ENCODE measurements around the gene LCTL. TPM values are rescaled to one million over a fixed set of nuclear protein-coding genes. Genes with fewer than 3 reads are reported as not detected.

The LCTL gene
- total RNA-seq, 3 donors from 2014 or later: not detected

Other genes with a start within 250 kb of the LCTL start
- gene TIPIN, start 209.3 kb downstream of the LCTL start, total RNA-seq: 1 to 10 TPM; 5.8 to 7.0 (median 5.9) TPM
- gene MAP2K1, start 179.1 kb downstream of the LCTL start, total RNA-seq: 10 to 100 TPM; 34.4 to 45.3 (median 44.0) TPM
- 10 to 100 TPM; 17.5 to 31.8 (median 21.1) TPM for gene SNAPC5, start 68.2 kb downstream of the LCTL start, total RNA-seq
- 1,000 to 10,000 TPM; 1,087 to 1,829 (median 1,623) TPM for gene RPL4, start 61.1 kb downstream of the LCTL start, total RNA-seq
- gene ZWILCH, start 60.7 kb downstream of the LCTL start, total RNA-seq: 10 to 100 TPM in 1 of 3 donors, 1 to 10 TPM in 2; 4.8 to 11.7 (median 5.8) TPM
- 10 to 100 TPM; 11.5 to 18.5 (median 12.8) TPM for gene SMAD6, start 136.2 kb upstream of the LCTL start, total RNA-seq